Measurements from ENCODE around the gene ASAH2. TPM values are rescaled to one million over a fixed set of nuclear protein-coding genes. Genes with fewer than 3 reads are reported as not detected.

Gene ASAH2
- total and polyA plus RNA-seq, 8 donors, result 0.68 to 4.6 (median 2.7) TPM

DNA sequence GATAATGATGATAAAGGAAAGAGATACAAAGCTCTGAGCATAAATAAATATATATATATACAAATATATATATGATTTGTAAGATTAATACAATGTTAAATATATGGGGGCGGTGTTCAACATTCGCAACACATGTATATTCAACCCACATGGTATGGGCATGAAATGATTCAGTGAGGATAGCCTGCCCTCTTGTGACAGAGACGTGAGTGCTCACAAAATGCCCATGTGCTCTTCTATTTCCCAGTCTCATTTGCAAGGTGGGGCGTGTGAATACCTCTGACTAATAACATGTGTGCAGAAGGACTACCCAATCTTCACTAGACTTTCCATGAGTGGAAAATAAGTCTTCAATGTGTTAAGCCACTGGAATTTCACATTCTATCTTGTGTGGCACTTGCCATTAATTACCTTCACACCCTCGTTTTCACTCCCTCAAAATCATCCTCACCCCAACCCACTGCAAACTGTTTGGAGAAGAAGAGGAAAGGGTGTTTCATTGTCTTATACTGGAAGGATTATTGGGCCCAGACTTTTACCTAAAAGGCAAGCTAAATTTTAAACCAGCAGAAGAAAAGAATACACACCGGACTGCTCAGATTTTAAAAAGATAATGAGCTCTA, 26.9 kb downstream of the ASAH2 start:
- Histone ChIP-seq H3K4me3 (no peak overlapping the region), H3K27me3 (no peaks in the 10 kb centered on the region), H3K36me3 (no peaks in the 10 kb centered on the region), H3K27ac (no peak overlapping the region), H3K4me1 (no peaks in the 10 kb centered on the region), H3K9me3 (no peaks in the 10 kb centered on the region)
- peak in 1 of 4 donors; percentile 31 for DNase-seq
- peak; percentile 92 for ATAC-seq
- intact Hi-C loops (cut with DNase I), result no loop called here
- TF ChIP-seq CTCF (IDR thresholded peaks at IDR 0.05), result no peak

GRCh38 chr10:50222199-50222598, 29.1 kb downstream of the ASAH2 start:
- Histone ChIP-seq H3K27ac (no peak overlapping the region), H3K4me3 (no peak overlapping the region), H3K27me3 (no peaks in the 10 kb centered on the region), H3K9me3 (no peaks in the 10 kb centered on the region), H3K4me1 (no peaks in the 10 kb centered on the region), H3K36me3 (no peaks in the 10 kb centered on the region)
- ATAC-seq (no peak), DNase-seq (no peak)
- no peak for TF ChIP-seq CTCF (IDR thresholded peaks at IDR 0.05)
- intact Hi-C loops (cut with DNase I), result no loop called here

- Histone ChIP-seq H3K4me1 (no peaks in the 10 kb centered on the region), H3K9me3 (no peaks in the 10 kb centered on the region), H3K27me3 (no peaks in the 10 kb centered on the region), H3K36me3 (no peaks in the 10 kb centered on the region), H3K27ac (no peak overlapping the region), H3K4me3 (no peak overlapping the region)
- ATAC-seq (no peak), DNase-seq (no peak)
- TF ChIP-seq CTCF (IDR thresholded peaks at IDR 0.05), result no peak
- intact Hi-C loops (cut with DNase I), result no loop called here
These were observed 29.8 kb downstream of the ASAH2 start for GRCh38 chr10:50221470-50221869.

DNA sequence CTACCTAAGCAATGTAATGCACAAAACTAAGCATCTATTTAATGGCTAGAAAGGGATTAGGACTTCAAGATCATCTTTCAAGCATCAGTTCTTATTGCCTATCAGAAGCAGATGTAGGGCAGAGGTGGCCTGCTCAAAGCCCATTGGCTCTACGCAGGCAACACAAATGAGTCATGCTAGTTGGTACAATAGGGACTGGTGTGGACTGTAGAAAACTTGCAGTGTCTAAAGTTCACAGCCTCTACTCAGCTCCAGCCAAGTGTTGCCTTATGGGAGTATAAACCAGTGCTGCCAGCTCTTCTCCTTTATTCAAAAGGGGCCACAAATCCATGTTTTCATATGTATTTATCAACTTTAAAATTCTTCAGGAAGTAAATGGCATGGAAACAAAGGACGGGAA, 31.7 kb downstream of the ASAH2 start:
- no peaks in the 10 kb centered on the region for H3K9me3 ChIP-seq
- no peak for ATAC-seq

GRCh38 chr10:50219200-50219599, 32.1 kb downstream of the ASAH2 start:
- intact Hi-C loops (cut with DNase I), result no loop called here
- no peak for TF ChIP-seq CTCF (IDR thresholded peaks at IDR 0.05)
- no peak overlapping the region for H3K4me3 ChIP-seq

More for the DNA sequence above, 31.7 kb downstream of the ASAH2 start:
- H3K36me3 ChIP-seq, result no peaks in the 10 kb centered on the region
- no peak for TF ChIP-seq CTCF (IDR thresholded peaks at IDR 0.05)
- DNase-seq, result no peak
- H3K4me3 ChIP-seq, result no peak overlapping the region
- no peak overlapping the region for H3K27ac ChIP-seq
- intact Hi-C loops (cut with DNase I), result no loop called here
- no peaks in the 10 kb centered on the region for H3K27me3 ChIP-seq
- no peaks in the 10 kb centered on the region for H3K4me1 ChIP-seq

More at GRCh38 chr10:50219200-50219599, 32.1 kb downstream of the ASAH2 start:
- H3K27me3 ChIP-seq, result no peaks in the 10 kb centered on the region
- H3K9me3 ChIP-seq, result no peaks in the 10 kb centered on the region
- no peak for ATAC-seq
- DNase-seq, result no peak
- H3K27ac ChIP-seq, result no peak overlapping the region
- H3K4me1 ChIP-seq, result no peaks in the 10 kb centered on the region
- no peaks in the 10 kb centered on the region for H3K36me3 ChIP-seq
